SK-N-MC (cell line): ENCODE measurements around the gene MAVS.
"Not testable (repeated sequence)": the region's sequence is repeated elsewhere in the genome, so short reads cannot be mapped to it uniquely, and the experiment has no call there.

Source experiments
- DNase-seq: peaks from one replicate; pipeline ENCODE4 v3.0.0-alpha.2; 2011; ENCODE audit warnings: low read depth, low spot score
- H3K27ac ChIP-seq: fragments of 200-600 bp; sonication (generic); 2 replicates; pipeline ENCODE4 v1.5.1; 2016; ENCODE audit warnings: mixed run types
- H3K36me3 ChIP-seq: fragments of 200-600 bp; sonication (generic); 2 replicates; pipeline ENCODE4 v1.6.1; 2017; ENCODE audit warnings: antibody characterized with exemption, low read length, mixed read lengths; ENCODE audit not compliant: insufficient read depth
- H3K4me3 ChIP-seq: fragments of 200-600 bp; sonication (generic); 2 replicates; pipeline ENCODE4 v1.5.1; 2016
- H3K9ac ChIP-seq: fragments of 200-600 bp; sonication (generic); 2 replicates; pipeline ENCODE4 v1.8.0; 2017; ENCODE audit warnings: mixed run types, mixed read lengths; ENCODE audit not compliant: insufficient read length
- H3K9me3 ChIP-seq: fragments of 200-600 bp; sonication (generic); 2 replicates; pipeline ENCODE4 v1.6.1; 2017; ENCODE audit warnings: low read depth, mild to moderate bottlenecking, antibody characterized with exemption, low read length, moderate library complexity, mixed read lengths
- EZH2 ChIP-seq: fragments of 200-600 bp; sonication (generic); IDR thresholded peaks from one replicate; pipeline ENCODE4 v1.6.1; 2017; ENCODE audit warnings: antibody characterized with exemption
- FOXP2 ChIP-seq: optimal IDR thresholded peaks from 2 replicates; pipeline ENCODE3; 2011; ENCODE audit warnings: mild to moderate bottlenecking, moderate library complexity; ENCODE audit not compliant: insufficient read depth; ENCODE audit errors: extremely low read length, control extremely low read depth
- POLR2AphosphoS5 ChIP-seq: IDR thresholded peaks from 2 replicates; pipeline ENCODE4 v1.6.1; 2012; ENCODE audit warnings: mild to moderate bottlenecking, low read depth, low read length, borderline replicate concordance

MAVS gene

GRCh38 chr20:3901706-3902440, 55.2 kb downstream of the MAVS start:
- Histone ChIP-seq H3K9me3 (no peaks in the 10 kb centered on the region), H3K9ac (peak overlapping the region; percentile 28), H3K4me3 (peak overlapping the region; percentile 37), H3K36me3 (peaks cover 9% of the 10 kb centered on the region; the same call in 1 of the 2 replicates), H3K27ac (peak overlapping the region; percentile 78)
- DNase-seq: no peak
- no peak for TF ChIP-seq FOXP2
- TF ChIP-seq POLR2AphosphoS5: no peak
- no peak for TF ChIP-seq EZH2

GRCh38 chr20:3902446-3902845, 55.8 kb downstream of the MAVS start:
- H3K27ac ChIP-seq: peak overlapping the region; percentile 21; the same call in 1 of the 2 replicates
- DNase-seq: no peak
- TF ChIP-seq POLR2AphosphoS5: no peak
- TF ChIP-seq FOXP2: no peak
- no peak for TF ChIP-seq EZH2
- no peak overlapping the region for H3K4me3 ChIP-seq
- H3K36me3 ChIP-seq: peaks cover 7% of the 10 kb centered on the region
- H3K9me3 ChIP-seq: no peaks in the 10 kb centered on the region
- H3K9ac ChIP-seq: no peak overlapping the region

- DNase-seq: no peak
- Histone ChIP-seq H3K4me3 (no peak overlapping the region), H3K27ac (peak overlapping the region; percentile 60; the same call in 1 of the 2 replicates), H3K9ac (no peak overlapping the region), H3K9me3 (no peaks in the 10 kb centered on the region), H3K36me3 (peaks cover 24% of the 10 kb centered on the region)
- TF ChIP-seq EZH2: no peak
- no peak for TF ChIP-seq POLR2AphosphoS5
- no peak for TF ChIP-seq FOXP2
These were observed 57.6 kb downstream of the MAVS start for GRCh38 chr20:3904224-3904623.

- H3K4me3 ChIP-seq: no peak overlapping the region
- DNase-seq: no peak
- no peak for TF ChIP-seq POLR2AphosphoS5
- TF ChIP-seq EZH2: no peak
- TF ChIP-seq FOXP2: no peak
- peaks cover 31% of the 10 kb centered on the region for H3K36me3 ChIP-seq
- H3K27ac ChIP-seq: peak overlapping the region; percentile 4; the same call in 1 of the 2 replicates
- H3K9me3 ChIP-seq: no peaks in the 10 kb centered on the region
- H3K9ac ChIP-seq: no peak overlapping the region
These were observed 58.2 kb downstream of the MAVS start for GRCh38 chr20:3904857-3905256.

- not testable (repeated sequence) for H3K9ac ChIP-seq, DNase-seq, H3K4me3 ChIP-seq, H3K9me3 ChIP-seq
- Histone ChIP-seq H3K36me3 (peaks cover 51% of the 10 kb centered on the region), H3K27ac (peak overlapping the region; percentile 39; the same call in 1 of the 2 replicates)
These were observed 60.4 kb downstream of the MAVS start for GRCh38 chr20:3906744-3907721.

GRCh38 chr20:3908667-3909066, 62.0 kb downstream of the MAVS start:
- TF ChIP-seq FOXP2 (no peak), POLR2AphosphoS5 (no peak), EZH2 (no peak)
- Histone ChIP-seq H3K9ac (no peak overlapping the region), H3K36me3 (peaks cover 65% of the 10 kb centered on the region), H3K27ac (0 out of 2 replicates have a peak overlapping the region, but pooled peaks have one; percentile 50), H3K9me3 (no peaks in the 10 kb centered on the region), H3K4me3 (no peak overlapping the region)
- DNase-seq: no peak

GRCh38 chr20:3909952-3910366, 63.3 kb downstream of the MAVS start:
- Histone ChIP-seq H3K36me3 (peaks cover 73% of the 10 kb centered on the region), H3K27ac (no peak overlapping the region), H3K4me3 (no peak overlapping the region), H3K9ac (no peak overlapping the region), H3K9me3 (no peaks in the 10 kb centered on the region)
- TF ChIP-seq POLR2AphosphoS5 (no peak), FOXP2 (no peak), EZH2 (no peak)
- no peak for DNase-seq

- Histone ChIP-seq H3K36me3 (peaks cover 79% of the 10 kb centered on the region), H3K9me3 (no peaks in the 10 kb centered on the region), H3K4me3 (no peak overlapping the region), H3K9ac (no peak overlapping the region), H3K27ac (no peak overlapping the region)
- no peak for DNase-seq
- TF ChIP-seq FOXP2 (no peak), EZH2 (no peak), POLR2AphosphoS5 (no peak)
These were observed 64.2 kb downstream of the MAVS start for GRCh38 chr20:3910853-3911252.
